Retina (tissue), 1 donor: Measurements from ENCODE around the gene CSAG2.
"Not testable (repeated sequence)": the region's sequence is repeated elsewhere in the genome, so short reads cannot be mapped to it uniquely, and the experiment has no call there.

Experiments used
- DNase-seq: peaks from one replicate; pipeline ENCODE4 v3.0.0-alpha.2; 2016

Gene CSAG2

GRCh38 chrX:152709173-152709572 lies at the start of gene CSAG2:
Gene CSAG2 (minus strand): TSS chrX:152709273. CDS start chrX:152709112, 161 bp downstream.
- DNase-seq, result not testable (repeated sequence)

GRCh38 chrX:152754871-152755270 lies 45.8 kb upstream of the CSAG2 start:
- DNase-seq, result not testable (repeated sequence)

GRCh38 chrX:152753686-152754650 lies 44.9 kb upstream of the CSAG2 start, which contains the start of gene MAGEA2:
Gene MAGEA2 (minus strand): TSS chrX:152753842. CDS start chrX:152751363, 2,479 bp downstream.
- not testable (repeated sequence) for DNase-seq

- no peak for DNase-seq
Measured at GRCh38 chrX:152738560-152738959, 29.5 kb upstream of the CSAG2 start.

GRCh38 chrX:152736528-152736927 lies 27.5 kb upstream of the CSAG2 start:
- not testable (repeated sequence) for DNase-seq

- no peak for DNase-seq
Measured at GRCh38 chrX:152735860-152736511, 26.9 kb upstream of the CSAG2 start.

- DNase-seq, result no peak
Measured at GRCh38 chrX:152735101-152735500, 26.0 kb upstream of the CSAG2 start.

- not testable (repeated sequence) for DNase-seq
Measured at GRCh38 chrX:152734143-152734858, 25.2 kb upstream of the CSAG2 start.

GRCh38 chrX:152733261-152733975 lies 24.3 kb upstream of the CSAG2 start, which contains the start of the genes CSAG1 and MAGEA12:
Gene CSAG1 (minus strand): TSS chrX:152733721. CDS start chrX:152732460, 1,261 bp downstream.
Gene MAGEA12 (plus strand): TSS chrX:152733757. CDS start chrX:152736162, 2,405 bp downstream.
- DNase-seq, result no peak

- no peak for DNase-seq
Measured at GRCh38 chrX:152725409-152725808, 16.3 kb upstream of the CSAG2 start.

- not testable (repeated sequence) for DNase-seq
Measured at GRCh38 chrX:152713815-152714787, 5.0 kb upstream of the CSAG2 start, which contains the start of gene MAGEA2B. Gene MAGEA2B (plus strand): TSS chrX:152714628. CDS start chrX:152717107, 2,479 bp downstream.

- DNase-seq, result not testable (repeated sequence)
Measured at GRCh38 chrX:152713195-152713594, 4.1 kb upstream of the CSAG2 start.

- DNase-seq, result not testable (repeated sequence)
Measured at GRCh38 chrX:152706500-152706899, 2.6 kb downstream of the CSAG2 start.

- DNase-seq, result not testable (repeated sequence)
Measured at GRCh38 chrX:152700390-152700789, 8.7 kb downstream of the CSAG2 start.

- DNase-seq, result not testable (repeated sequence)
Measured at GRCh38 chrX:152697952-152698931, 10.8 kb downstream of the CSAG2 start, which contains the start of gene MAGEA3. Gene MAGEA3 (plus strand): TSS chrX:152698794. CDS start chrX:152700833, 2,039 bp downstream.

GRCh38 chrX:152681012-152681411 lies 28.1 kb downstream of the CSAG2 start:
- not testable (repeated sequence) for DNase-seq

- not testable (repeated sequence) for DNase-seq
Measured at GRCh38 chrX:152674652-152675051, 34.4 kb downstream of the CSAG2 start.

- DNase-seq, result no peak
Measured at GRCh38 chrX:152674135-152674534, 34.9 kb downstream of the CSAG2 start.

GRCh38 chrX:152663086-152663485 lies 46.0 kb downstream of the CSAG2 start:
- no peak for DNase-seq
